DND-41 (cell line): ENCODE measurements around the gene GATM.

Experiments
- EZH2 ChIP-seq: IDR thresholded peaks from 3 replicates; pipeline ENCODE4 v1.6.1; 2012; ENCODE audit warnings: borderline replicate concordance, low read depth, mild to moderate bottlenecking, moderate library complexity, low read length, inconsistent platforms; ENCODE audit not compliant: severe bottlenecking
- TF ChIP-seq, protein P1 (sequence below): IDR thresholded peaks from 2 replicates; pipeline ENCODE4 v1.5.1; 2012; ENCODE audit warnings: borderline replicate concordance, low read length, moderate library complexity, mild to moderate bottlenecking; ENCODE audit not compliant: poor library complexity, severe bottlenecking; ENCODE audit errors: extremely low read depth

DNA sequence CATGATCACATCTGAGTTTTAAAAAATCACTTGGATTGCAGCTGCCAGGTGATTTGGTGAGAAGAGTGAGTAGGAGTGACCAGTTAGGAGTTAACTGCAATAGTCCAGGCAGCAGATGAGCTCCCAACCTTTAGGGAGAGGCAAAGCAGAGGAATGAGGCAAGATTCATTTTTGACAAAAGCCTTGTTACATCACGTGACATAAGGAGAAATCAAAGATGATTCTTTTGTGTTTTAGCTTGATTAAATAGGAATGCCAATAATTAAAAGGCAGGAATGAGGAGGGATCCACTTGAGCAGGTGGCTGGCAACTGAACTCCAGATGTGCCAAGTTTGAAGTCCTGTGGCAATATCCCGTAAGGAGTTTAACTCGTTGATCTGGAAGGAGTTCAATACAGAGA is 2.5 kb downstream of the GATM start:
- TF ChIP-seq, protein P1, sequence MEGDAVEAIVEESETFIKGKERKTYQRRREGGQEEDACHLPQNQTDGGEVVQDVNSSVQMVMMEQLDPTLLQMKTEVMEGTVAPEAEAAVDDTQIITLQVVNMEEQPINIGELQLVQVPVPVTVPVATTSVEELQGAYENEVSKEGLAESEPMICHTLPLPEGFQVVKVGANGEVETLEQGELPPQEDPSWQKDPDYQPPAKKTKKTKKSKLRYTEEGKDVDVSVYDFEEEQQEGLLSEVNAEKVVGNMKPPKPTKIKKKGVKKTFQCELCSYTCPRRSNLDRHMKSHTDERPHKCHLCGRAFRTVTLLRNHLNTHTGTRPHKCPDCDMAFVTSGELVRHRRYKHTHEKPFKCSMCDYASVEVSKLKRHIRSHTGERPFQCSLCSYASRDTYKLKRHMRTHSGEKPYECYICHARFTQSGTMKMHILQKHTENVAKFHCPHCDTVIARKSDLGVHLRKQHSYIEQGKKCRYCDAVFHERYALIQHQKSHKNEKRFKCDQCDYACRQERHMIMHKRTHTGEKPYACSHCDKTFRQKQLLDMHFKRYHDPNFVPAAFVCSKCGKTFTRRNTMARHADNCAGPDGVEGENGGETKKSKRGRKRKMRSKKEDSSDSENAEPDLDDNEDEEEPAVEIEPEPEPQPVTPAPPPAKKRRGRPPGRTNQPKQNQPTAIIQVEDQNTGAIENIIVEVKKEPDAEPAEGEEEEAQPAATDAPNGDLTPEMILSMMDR: no peak
- TF ChIP-seq EZH2: no peak
